ENCODE measurements around the gene IGFALS.

DNA sequence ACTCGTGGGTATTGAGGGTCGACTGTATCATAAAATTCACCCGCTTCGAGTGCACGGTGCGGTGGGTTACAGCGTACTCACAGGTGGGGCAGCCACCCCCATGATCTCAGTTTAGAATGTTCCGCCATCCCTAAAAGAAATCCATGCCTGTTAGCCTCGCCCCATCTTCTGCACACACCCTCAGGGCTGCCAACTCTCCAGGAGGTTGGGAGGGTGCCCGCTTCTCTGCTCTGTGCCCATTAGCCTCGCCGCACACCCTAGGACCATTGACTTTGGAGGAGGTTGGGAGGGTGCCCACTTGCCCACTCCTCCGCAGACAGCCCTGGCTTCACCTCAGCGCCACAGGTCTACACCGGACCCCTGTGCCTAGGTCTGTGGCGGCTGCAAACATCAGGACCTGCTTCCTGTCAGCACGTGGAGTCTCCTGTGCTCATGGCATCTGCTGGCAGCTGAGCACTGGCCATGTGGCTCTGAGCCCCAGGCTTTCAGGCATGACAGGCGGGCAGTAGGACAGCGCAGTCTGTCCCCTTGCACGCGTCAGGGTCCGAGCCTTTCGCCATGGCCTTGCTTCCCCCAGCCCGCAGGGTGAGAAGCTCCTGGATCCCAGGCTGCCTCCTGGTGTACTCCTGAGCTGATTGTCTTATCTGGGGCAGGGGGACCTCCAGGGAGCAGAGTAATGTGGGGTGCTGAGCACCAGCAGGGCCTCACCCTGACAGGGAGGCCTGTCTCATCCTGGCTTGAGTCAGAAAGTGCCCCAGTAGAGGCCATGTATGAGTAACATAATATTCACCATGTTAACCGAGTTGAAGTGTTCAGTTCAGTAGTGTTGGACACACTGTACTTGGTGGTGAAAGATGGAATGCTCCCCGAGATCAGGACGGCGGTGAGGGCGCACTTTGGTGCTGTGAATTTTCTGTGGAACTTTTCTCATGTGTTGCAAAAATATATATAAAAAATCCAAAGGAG lies 44.1 kb downstream of the IGFALS start:
- TF ChIP-seq, protein P1, sequence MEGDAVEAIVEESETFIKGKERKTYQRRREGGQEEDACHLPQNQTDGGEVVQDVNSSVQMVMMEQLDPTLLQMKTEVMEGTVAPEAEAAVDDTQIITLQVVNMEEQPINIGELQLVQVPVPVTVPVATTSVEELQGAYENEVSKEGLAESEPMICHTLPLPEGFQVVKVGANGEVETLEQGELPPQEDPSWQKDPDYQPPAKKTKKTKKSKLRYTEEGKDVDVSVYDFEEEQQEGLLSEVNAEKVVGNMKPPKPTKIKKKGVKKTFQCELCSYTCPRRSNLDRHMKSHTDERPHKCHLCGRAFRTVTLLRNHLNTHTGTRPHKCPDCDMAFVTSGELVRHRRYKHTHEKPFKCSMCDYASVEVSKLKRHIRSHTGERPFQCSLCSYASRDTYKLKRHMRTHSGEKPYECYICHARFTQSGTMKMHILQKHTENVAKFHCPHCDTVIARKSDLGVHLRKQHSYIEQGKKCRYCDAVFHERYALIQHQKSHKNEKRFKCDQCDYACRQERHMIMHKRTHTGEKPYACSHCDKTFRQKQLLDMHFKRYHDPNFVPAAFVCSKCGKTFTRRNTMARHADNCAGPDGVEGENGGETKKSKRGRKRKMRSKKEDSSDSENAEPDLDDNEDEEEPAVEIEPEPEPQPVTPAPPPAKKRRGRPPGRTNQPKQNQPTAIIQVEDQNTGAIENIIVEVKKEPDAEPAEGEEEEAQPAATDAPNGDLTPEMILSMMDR (conservative IDR thresholded peaks at IDR 0.05; ENCODE audit: low read depth in 2 of 2), result no peak
- TF ChIP-seq ZNF114 (CRISPR knock-in tag; IDR thresholded peaks at IDR 0.05), result no peak
- no peak for TF ChIP-seq CREB1 (CRISPR knock-in tag; IDR thresholded peaks at IDR 0.05; ENCODE audit: low read depth)
- TF ChIP-seq EZH2phosphoT487 (IDR thresholded peaks at IDR 0.05; ENCODE audit: unreplicated experiment), result no peak
- no peak for TF ChIP-seq EZH2 (IDR thresholded peaks at IDR 0.05; ENCODE audit: low read depth, unreplicated experiment)
- TF ChIP-seq POLR2AphosphoS5 (IDR thresholded peaks at IDR 0.05; ENCODE audit: low read depth), result no peak
- TF ChIP-seq STAT1 (IDR thresholded peaks at IDR 0.05; ENCODE audit: unreplicated experiment), result no peak

All from GM23338 (cell line).